HEK293T (cell line): ENCODE measurements around the gene CIC.

Experiments used
- ARNT ChIP-seq: fragments of 450-650 bp; IDR thresholded peaks from 2 replicates; pipeline ENCODE4 v1.6.1; 2017; ENCODE audit warnings: mild to moderate bottlenecking
- BHLHE40 ChIP-seq: fragments of 450-650 bp; IDR thresholded peaks from 2 replicates; pipeline ENCODE4 v1.6.1; 2016; ENCODE audit warnings: mild to moderate bottlenecking, moderate library complexity, borderline replicate concordance
- CTBP1 ChIP-seq: fragments of 450-650 bp; IDR thresholded peaks from 2 replicates; pipeline ENCODE4 v1.6.1; 2016; ENCODE audit warnings: borderline replicate concordance
- FOXA1 ChIP-seq: fragments of 450-650 bp; IDR thresholded peaks from 2 replicates; pipeline ENCODE4 v1.6.1; 2016; ENCODE audit warnings: mild to moderate bottlenecking
- FOXK2 ChIP-seq: fragments of 450-650 bp; IDR thresholded peaks from 2 replicates; pipeline ENCODE4 v1.6.1; 2016; ENCODE audit warnings: mild to moderate bottlenecking
- FOXM1 ChIP-seq: fragments of 450-650 bp; IDR thresholded peaks from 2 replicates; pipeline ENCODE4 v1.6.1; 2017; ENCODE audit warnings: mild to moderate bottlenecking, borderline replicate concordance
- HDGF ChIP-seq: fragments of 450-650 bp; IDR thresholded peaks from 2 replicates; pipeline ENCODE4 v1.6.1; 2017; ENCODE audit warnings: antibody characterized with exemption, borderline replicate concordance
- L3MBTL2 ChIP-seq: fragments of 450-650 bp; conservative IDR thresholded peaks from 2 replicates; pipeline ENCODE4 v1.6.1; 2016; ENCODE audit warnings: mild to moderate bottlenecking
- NFRKB ChIP-seq: fragments of 450-650 bp; IDR thresholded peaks from 2 replicates; pipeline ENCODE4 v1.6.1; 2016; ENCODE audit warnings: mild to moderate bottlenecking, moderate library complexity
- SP1 ChIP-seq: fragments of 450-650 bp; IDR thresholded peaks from 2 replicates; pipeline ENCODE4 v1.6.1; 2017
- SUZ12 ChIP-seq: fragments of 450-650 bp; IDR thresholded peaks from 2 replicates; pipeline ENCODE4 v1.6.1; 2016; ENCODE audit warnings: mild to moderate bottlenecking
- TARDBP ChIP-seq: fragments of 450-650 bp; IDR thresholded peaks from 2 replicates; pipeline ENCODE4 v1.6.1; 2016
- ZNF384 ChIP-seq: fragments of 450-650 bp; IDR thresholded peaks from 2 replicates; pipeline ENCODE4 v1.6.1; 2016
- TF ChIP-seq, protein P1 (sequence below): fragments of 450-650 bp; IDR thresholded peaks from 2 replicates; pipeline ENCODE4 v1.6.1; 2016

DNA sequence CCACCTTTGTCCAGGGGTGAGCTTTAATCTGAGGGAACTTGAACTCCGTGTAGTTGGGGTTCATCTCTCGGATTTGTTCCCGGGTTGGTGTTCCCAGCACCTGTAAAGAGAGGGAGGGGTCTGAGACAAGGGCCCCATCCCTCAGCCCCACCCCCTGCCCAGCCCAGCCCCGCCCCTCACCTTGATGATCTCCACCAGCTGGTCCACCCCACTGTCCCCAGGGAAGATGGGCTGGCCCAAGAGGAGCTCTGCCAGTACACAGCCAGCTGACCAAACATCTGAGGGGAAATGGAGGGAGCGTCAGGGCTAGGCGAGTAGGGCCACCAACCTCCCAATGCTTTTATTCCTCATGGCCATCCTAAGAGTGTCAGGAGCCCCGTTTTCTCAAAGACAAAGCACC is 35.9 kb upstream of the CIC start:
- TF ChIP-seq TARDBP: no peak
- no peak for TF ChIP-seq L3MBTL2
- no peak for TF ChIP-seq SP1
- TF ChIP-seq CTBP1: no peak
- TF ChIP-seq FOXK2: no peak
- no peak for TF ChIP-seq FOXM1
- TF ChIP-seq ARNT: no peak
- no peak for TF ChIP-seq SUZ12
- TF ChIP-seq FOXA1: no peak
- no peak for TF ChIP-seq ZNF384
- no peak for TF ChIP-seq HDGF
- no peak for TF ChIP-seq BHLHE40
- TF ChIP-seq NFRKB: no peak
- TF ChIP-seq, protein P1, sequence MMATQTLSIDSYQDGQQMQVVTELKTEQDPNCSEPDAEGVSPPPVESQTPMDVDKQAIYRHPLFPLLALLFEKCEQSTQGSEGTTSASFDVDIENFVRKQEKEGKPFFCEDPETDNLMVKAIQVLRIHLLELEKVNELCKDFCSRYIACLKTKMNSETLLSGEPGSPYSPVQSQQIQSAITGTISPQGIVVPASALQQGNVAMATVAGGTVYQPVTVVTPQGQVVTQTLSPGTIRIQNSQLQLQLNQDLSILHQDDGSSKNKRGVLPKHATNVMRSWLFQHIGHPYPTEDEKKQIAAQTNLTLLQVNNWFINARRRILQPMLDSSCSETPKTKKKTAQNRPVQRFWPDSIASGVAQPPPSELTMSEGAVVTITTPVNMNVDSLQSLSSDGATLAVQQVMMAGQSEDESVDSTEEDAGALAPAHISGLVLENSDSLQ: no peak
